ENCODE measurements around the gene ZNF414.

The ZNF414 gene

DNA sequence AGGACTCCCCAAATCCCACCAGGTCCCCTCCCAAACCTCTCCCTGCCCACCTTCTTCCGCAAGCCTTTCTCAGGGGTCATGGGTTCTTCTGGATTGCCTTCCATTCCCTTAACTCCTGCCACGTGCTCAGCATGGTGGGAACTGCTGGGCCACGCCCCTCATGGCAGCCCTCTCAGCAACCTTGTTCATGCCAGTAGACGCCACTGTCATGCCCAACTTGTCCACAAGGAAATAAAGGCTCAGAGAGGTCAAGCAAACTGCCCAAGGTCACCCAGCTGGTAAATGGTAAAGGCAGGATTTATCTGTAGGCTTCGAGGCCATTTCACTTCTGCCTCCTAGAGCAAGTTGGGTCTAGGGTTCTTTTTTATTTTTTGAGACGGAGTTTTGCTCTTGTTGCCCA is 22.4 kb downstream of the ZNF414 start:
- in situ Hi-C loops (cut with HindIII; ENCODE audit: low sequenced_read_pairs): no loop called here

DNA sequence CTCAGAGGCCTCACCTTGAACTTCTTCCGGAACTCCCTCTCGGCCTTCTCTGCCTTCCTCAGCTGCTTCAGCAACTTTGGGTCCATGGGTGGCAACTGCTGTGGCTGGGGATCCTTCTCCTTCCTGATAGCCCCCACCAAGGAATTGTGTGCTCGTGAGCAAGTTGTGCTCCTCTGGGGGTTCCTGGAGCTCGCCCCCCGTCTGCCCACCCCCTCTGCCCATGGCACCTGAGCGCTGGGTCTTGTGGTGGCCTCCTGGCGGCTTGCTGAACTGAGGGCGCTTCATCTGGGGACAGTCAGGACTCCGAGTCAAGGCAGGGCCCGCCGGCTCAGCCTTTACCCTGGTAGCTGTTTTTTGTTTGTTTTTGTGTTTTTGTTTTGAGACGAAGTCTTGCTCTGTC is 23.1 kb downstream of the ZNF414 start:
- in situ Hi-C loops (cut with HindIII; ENCODE audit: low sequenced_read_pairs): no loop called here

DNA sequence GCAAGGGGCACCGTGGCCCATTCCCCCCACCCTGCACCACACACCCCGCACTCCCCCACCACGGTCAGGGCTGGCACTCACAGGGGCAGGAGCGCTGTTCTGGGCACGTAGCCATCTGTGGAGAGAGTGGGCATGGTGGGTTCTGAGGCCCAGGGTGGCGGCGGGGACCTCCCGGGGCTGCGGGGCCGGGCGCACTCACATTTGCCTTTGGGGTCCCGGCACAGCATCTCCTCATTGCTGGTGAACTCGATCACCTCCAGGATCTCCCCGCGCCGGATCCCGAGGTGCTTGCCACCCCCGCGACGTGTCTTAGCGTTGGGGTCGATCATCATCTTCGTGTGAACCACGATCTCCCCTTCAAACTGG is 23.6 kb downstream of the ZNF414 start:
- in situ Hi-C loops (cut with HindIII; ENCODE audit: low sequenced_read_pairs): no loop called here

DNA sequence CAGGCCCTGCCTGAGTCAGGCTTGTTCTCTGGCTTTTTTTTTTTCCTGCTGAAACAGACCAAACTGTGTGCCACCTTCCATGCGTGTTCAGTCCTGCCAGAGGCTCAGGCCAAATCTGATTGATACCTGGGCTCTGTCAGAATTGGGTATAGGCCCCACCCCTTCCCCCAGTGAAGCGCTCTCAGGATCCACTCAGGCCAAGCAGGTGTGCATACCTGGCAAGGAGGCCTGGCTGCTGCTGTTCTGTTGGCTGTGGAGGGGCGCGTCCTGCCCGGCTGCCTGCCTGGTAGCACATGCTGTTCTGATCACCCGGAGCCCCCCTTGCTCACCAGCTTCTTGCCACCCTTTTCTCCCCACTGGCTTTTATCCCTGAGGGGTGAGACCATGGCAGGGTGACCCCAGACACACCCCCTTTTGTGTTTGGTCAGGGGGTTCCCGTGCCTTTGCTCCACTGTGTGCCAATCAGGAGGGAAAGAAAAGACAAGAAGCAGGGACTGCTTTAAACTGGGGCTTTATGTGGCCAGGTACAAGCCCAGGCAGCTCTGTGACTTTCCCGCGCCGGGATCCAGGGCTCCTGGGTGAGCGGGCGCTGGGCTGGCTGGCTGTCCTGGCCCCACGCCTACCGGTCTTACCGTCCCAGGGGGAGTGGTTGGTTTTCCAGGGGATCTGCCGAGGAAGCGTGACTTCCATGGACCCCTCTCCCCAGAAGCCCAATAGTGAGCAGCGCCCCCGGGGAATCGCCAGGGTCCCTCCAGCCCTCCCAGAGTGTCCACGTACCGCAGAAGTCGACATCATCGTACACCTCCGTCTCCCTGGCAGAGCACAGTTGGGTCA is 24.2 kb downstream of the ZNF414 start:
- in situ Hi-C loops (cut with HindIII; ENCODE audit: low sequenced_read_pairs): no loop called here

DNA sequence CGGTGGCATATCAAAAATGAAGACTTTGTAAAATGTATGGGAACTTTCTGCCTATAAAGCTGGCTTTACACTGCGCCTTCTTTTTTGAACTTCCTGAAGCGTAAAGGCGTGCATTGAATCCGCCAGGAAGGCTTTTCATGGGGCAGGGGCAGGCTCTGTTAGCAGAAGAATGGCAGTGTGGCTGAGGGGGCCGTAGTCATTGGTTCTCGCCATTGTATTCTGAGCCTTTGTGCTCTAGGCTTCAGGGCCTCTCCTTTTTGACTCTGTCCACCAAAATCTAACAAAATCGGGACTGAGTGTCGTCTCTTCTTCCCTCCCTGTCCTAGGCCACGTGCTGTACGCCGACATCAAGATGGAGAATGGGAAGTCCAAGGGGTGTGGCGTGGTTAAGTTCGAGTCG is 25.6 kb downstream of the ZNF414 start:
- in situ Hi-C loops (cut with HindIII; ENCODE audit: low sequenced_read_pairs): no loop called here

DNA sequence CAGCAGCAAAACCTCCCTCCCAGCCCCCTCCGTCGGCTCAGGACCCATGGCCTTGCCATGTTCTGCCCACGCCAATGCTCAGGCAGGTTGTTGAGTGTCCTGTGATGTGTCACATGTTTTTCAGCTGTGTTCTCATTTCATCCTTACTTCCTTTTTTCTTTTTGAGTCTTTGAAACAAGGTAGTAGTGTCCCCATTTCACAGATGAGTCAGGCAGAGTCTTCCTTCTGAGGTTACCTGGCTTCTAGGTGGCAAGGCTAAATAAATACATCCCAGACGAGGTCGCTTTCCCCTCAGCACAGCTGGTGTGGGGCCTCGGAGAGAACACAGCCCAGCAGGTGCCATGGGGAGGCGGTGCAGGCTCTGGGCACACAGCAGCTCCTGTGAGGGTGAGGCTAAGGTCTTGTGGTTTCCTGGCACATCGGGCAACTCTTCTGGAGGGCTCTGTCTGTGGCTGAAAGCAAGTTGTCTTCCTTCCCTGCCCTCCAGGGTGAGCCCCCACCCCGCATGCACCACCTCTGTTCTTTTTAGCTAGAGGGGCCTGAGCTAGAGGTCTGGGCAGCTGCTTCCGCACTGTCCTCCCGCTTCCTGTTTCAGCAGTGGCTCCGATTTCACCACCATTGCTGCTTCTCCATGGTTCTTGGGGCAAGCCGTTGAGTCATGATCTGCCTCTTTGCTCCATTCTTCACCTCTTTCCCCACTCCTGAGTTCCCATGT is 26.7 kb downstream of the ZNF414 start:
- in situ Hi-C loops (cut with HindIII; ENCODE audit: low sequenced_read_pairs): no loop called here

DNA sequence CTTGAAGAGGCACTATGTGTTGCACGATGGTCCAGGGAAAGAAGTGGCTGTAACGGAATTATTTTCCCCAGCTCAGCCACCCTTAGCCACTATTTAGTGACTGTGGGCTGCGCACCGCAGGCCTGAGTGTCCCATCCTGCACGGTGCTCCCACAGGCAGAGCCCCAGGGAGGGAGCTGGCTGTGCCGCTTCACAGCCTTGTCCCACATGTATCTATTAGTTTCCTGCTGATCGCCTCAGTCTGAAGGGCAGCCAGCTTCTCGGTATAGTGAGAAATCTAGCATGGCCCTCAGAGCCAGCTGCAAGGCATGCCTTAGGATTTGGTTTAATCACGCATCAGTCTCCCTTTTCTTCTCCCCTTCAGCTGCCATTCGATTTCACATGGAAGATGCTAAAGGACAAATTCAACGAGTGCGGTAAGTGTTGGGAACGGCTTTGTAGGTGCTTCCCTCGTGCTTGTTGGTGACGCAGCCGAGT is 27.3 kb downstream of the ZNF414 start:
- in situ Hi-C loops (cut with HindIII; ENCODE audit: low sequenced_read_pairs): no loop called here

DNA sequence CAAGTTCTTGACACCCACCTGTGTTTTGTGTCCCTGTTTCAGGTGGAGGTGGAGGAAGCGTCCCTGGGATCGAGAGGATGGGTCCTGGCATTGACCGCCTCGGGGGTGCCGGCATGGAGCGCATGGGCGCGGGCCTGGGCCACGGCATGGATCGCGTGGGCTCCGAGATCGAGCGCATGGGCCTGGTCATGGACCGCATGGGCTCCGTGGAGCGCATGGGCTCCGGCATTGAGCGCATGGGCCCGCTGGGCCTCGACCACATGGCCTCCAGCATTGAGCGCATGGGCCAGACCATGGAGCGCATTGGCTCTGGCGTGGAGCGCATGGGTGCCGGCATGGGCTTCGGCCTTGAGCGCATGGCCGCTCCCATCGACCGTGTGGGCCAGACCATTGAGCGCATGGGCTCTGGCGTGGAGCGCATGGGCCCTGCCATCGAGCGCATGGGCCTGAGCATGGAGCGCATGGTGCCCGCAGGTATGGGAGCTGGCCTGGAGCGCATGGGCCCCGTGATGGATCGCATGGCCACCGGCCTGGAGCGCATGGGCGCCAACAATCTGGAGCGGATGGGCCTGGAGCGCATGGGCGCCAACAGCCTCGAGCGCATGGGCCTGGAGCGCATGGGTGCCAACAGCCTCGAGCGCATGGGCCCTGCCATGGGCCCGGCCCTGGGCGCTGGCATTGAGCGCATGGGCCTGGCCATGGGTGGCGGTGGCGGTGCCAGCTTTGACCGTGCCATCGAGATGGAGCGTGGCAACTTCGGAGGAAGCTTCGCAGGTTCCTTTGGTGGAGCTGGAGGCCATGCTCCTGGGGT is 28.2 kb downstream of the ZNF414 start:
- in situ Hi-C loops (cut with HindIII; ENCODE audit: low sequenced_read_pairs): no loop called here

DNA sequence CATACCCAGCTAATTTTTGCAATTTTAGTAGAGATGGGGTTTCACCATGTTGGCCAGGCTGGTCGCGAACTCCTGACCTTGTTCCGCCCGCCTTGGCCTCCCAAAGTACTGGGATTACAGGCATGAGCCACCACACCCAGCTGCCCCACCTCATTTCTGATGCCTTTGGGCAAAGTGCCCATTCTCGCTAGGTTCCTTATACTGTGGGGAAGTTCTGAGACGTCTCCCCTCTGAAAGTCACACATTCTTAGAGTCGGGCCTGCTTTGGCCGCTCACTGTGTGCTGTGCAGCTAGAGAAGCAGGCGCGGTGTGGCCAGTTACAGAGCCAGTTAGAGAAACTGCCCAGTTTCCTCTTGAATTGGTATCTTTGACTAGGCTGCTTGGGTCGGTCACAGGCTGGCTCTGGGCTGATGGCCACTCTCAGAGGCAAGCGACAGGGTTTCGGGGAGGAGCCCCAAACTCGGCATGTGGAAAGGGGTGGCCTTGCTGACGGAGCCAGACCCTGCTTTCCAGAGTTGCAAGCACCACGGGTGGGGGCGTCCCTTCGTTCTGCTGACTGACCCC is 29.6 kb downstream of the ZNF414 start:
- in situ Hi-C loops (cut with HindIII; ENCODE audit: low sequenced_read_pairs): loop anchor here (5.0 kb wide), 1 partner anchor 108 kb away; no protein-coding TSS in a partner anchor

DNA sequence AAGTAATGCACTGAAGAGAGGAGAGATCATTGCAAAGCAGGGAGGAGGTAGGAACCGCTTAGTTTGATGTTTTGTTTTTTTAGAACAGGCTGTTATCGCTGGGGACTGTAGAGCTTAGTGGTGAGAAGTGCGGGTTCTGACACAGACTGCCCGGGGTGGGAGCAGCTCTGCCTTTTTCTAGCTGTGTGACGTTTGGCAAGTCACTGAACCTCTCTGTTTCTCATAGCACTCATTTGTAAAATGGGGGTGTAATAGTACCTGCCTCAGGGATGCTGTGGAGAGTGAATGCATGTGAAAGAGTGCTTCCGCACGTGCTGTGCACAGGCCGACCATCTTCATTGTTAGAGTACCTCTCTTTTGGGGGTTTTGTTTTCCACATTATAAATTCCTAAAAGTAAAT is 30.8 kb downstream of the ZNF414 start:
- in situ Hi-C loops (cut with HindIII; ENCODE audit: low sequenced_read_pairs): loop anchor here (5.0 kb wide), 1 partner anchor 109 kb away; no protein-coding TSS in a partner anchor

DNA sequence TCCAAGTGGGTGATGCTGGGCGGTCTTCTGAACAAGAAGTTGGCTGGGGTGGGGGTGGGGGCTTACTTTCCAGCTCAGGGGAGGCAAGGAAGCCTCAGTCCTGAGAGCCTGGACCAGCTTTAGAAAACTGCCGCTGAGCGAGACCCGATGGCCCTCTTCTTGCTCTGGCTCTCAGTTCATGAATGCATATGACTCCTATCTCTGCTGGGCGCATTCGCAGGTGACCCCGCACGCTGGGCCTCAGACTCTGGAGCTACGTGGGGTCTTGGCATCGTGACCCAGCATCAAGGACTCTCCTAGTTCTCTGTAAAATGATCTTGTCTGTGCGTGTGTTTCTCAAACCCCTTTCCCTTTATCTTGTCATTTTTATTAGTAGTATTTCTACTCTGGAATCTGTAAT is 31.3 kb downstream of the ZNF414 start:
- in situ Hi-C loops (cut with HindIII; ENCODE audit: low sequenced_read_pairs): loop anchor here (5.0 kb wide), 1 partner anchor 110 kb away; no protein-coding TSS in a partner anchor

DNA sequence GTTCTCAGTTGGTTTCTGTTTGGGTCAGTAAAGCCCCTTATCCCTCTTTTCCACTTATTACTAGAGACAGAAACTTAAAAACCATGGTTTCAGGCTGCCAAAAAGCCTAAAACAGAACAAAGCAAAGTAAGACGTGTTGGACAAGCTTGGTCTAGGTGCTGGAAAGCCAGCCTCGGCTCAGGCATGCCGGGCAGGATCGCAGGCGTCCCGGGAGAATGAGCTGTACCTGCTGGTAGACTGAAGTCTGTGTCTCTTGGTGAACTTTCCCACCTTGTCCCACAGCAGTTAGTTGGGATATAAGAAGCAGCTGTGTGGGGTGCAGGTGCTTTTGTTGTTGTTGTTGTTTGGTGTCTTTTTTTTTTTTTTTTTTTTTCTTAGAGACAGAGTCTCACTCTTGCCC is 32.4 kb downstream of the ZNF414 start:
- in situ Hi-C loops (cut with HindIII; ENCODE audit: low sequenced_read_pairs): loop anchor here (5.0 kb wide), 1 partner anchor 111 kb away; no protein-coding TSS in a partner anchor

DNA sequence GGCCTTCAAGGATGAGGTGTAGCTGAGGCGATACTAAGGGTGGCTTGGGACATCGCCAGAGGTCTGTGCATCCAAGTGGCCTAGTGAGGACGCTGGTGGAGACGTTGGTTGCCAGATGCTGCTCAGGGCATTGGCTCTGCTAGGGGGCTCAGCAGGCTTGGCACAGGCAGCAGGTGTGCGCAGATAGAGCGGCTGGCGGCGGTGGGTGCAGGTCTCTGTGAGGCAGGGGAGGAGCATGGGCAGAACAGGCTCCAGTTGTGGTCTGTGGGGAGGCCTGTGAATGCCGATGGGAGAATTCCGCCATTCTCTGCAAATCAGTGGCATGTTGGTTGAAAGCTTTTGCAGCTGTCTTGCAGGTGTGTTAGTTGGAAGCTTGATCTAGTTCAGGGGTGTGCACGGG is 32.8 kb downstream of the ZNF414 start:
- in situ Hi-C loops (cut with HindIII; ENCODE audit: low sequenced_read_pairs): loop anchor here (5.0 kb wide), 1 partner anchor 111 kb away; no protein-coding TSS in a partner anchor

DNA sequence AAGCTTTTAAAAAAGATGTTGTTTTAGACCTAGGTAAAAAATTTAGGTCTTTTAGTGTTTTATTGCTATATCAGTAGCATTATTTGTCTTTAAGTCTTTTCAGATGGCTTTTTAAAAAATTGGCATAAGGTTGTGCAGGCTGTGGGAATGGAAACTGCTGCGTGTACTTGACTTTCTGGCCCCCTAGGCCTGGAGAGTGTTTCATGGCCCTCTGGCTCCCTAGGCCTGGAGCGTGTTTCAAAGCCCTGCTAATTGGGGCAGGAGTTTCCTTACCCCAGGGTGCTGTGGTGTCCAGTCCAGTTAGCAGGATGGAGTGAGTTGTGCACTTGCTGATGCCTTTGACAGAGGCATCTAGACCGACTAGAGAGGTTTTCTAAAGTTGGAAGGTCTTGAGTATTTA is 35.4 kb downstream of the ZNF414 start:
- in situ Hi-C loops (cut with HindIII; ENCODE audit: low sequenced_read_pairs): no loop called here

DNA sequence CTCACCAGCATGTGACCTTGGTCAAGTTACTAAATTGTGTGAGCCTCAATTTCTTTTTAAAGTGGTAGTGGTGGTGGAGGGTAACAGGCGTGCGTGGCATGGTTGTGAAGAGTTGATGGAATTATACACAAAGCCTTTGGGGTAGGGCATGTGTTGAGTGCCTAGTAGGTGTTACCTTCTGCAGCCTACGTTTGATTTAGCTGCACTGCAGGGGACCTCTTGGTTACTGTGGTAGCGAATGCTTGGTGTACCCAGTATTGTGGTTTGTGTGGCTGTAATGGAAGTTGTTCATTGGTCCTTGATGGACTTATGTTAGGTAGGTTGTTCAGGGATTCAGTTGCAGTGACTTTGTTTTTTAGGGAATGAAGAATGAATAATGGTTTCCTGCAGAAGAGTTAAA is 36.1 kb downstream of the ZNF414 start:
- in situ Hi-C loops (cut with HindIII; ENCODE audit: low sequenced_read_pairs): no loop called here

DNA sequence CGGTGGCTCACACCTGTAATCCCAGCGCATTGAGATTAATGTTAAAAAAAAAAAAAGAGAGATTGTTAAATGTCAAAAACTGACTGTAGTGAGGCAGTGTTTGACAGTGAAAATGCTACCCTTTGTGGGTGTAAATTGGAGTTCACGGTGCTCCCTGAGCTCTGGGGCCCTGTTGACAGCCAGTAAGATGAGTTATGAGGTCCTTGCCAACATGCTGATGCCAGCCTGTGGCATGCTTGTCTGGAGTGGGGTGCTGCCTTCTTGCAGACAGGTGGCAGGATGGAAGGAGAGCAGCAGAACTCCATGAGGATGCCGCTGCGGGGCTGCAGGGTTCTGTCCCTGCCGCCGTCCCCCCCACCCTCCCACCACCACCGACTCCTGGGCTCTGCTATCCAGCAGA is 37.4 kb downstream of the ZNF414 start:
- in situ Hi-C loops (cut with HindIII; ENCODE audit: low sequenced_read_pairs): no loop called here

DNA sequence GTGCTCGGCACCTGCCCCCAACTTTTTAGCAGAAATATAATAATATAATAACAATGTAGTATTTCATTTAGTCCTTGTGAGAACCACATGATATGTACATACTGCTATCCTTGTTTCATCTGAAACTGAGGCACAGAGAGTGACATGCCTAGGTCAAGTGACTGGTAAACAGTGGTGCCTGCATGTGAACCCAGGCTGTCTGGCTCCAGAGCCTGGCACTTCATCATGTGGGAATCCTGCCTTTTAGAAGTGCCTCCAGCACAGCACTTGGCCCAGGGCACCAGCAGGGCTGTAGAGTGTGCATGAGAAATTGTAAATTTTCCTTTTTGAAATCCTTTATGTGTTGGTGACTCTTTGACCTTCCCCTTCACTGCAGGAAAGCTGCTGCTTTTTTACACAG is 39.0 kb downstream of the ZNF414 start:
- in situ Hi-C loops (cut with HindIII; ENCODE audit: low sequenced_read_pairs): no loop called here

DNA sequence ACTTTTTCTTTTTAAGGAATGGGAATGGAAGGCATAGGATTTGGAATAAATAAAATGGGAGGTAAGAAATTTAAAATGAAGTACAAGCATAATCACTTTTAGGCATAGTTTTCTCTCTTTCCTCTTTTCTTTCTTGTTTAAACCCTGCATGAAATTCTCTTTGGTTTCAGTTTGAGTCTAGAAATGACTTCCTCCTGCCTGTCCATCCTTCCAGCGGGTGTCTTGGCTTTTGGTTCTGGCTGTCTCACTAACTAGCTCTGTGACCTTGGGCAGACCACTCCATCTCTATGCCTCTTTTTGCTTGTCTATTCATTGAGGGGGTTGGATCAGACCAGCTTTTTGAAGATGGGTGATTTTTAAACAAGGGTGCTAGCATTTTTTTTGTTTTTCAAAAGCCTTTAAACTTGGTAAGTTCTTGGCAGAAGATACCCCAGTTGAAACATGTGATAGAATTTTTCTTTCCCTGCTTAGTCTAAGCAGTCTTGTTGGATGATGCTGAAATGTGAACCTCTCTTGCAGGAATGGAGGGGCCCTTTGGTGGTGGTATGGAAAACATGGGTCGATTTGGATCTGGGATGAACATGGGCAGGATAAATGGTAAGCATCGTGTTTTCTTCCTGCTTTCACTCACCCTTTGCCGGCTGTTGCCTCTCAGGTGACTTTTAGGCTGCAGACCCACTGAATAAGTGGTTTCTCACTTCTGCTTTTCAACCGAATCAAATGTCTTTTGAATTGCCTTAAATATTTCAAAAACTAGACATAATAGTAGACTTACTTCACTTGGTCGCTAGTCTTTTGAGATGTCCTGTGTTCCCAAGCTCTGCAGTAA is 40.1 kb downstream of the ZNF414 start:
- in situ Hi-C loops (cut with HindIII; ENCODE audit: low sequenced_read_pairs): no loop called here

DNA sequence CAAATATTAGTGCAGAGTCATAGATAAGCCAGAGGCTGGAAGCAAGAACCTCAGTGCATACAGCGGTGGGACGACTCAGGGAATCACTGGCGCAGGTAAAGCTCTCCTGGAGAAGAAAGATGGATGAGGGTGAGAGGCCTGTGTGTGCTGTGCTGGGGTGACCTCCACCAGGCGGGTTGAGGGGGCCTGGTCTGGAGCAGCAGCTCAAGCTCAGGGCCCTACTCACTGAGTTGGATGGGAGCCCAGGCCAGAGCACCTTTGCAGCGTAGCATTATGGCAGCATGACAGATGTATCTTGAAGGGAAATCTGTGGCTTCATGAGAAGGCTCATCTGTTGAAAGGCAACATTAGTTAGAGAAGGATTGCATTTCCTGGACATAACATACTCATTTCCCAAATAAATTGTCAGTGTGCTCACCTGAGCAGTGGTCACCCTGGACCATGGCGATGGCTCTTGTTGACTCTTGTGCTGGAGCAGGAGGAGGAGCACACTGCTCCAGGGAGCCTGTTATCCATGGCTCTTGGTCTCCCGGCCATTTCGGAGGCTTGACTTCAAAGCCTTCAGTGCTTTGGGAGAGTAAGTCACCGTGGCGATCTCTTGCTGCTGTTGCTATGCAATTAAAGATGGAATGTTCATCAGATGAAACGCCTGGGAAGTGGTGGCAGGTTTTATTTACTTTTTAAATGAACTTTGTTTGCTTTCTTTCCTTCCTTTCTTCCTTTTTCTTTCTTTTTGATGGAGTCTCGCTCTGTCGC is 44.2 kb downstream of the ZNF414 start:
- in situ Hi-C loops (cut with HindIII; ENCODE audit: low sequenced_read_pairs): loop anchor here (5.0 kb wide), 1 partner anchor 53 kb away; no protein-coding TSS in a partner anchor
